HG03354 (cell line): Measurements from ENCODE around the gene LIFR.
A peak's percentile ranks its signal among the peaks of the same experiment; 100 is the strongest.

Source experiments
- ATAC-seq: cut with Tn5 transposase; IDR thresholded peaks from one replicate; pipeline ENCODE4 v1.9.1; 2021; ENCODE audit warnings: mild to moderate bottlenecking; ENCODE audit not compliant: unreplicated experiment, poor library complexity, severe bottlenecking

Gene LIFR

GRCh38 chr5:38554403-38554802 lies 2.0 kb downstream of the LIFR start:
- ATAC-seq, result no peak

GRCh38 chr5:38553001-38553521 lies 3.4 kb downstream of the LIFR start:
- ATAC-seq, result no peak

GRCh38 chr5:38551030-38552017 lies 5.1 kb downstream of the LIFR start:
- ATAC-seq, result peak; percentile 68

- ATAC-seq, result no peak
These were observed 8.2 kb downstream of the LIFR start for GRCh38 chr5:38548064-38548759.

GRCh38 chr5:38547257-38547656 lies 9.2 kb downstream of the LIFR start:
- ATAC-seq, result no peak

- no peak for ATAC-seq
These were observed 9.7 kb downstream of the LIFR start for GRCh38 chr5:38546691-38547146.

- no peak for ATAC-seq
These were observed 12.6 kb downstream of the LIFR start for GRCh38 chr5:38543886-38544285.

- no peak for ATAC-seq
These were observed 13.4 kb downstream of the LIFR start for GRCh38 chr5:38543074-38543473.

- no peak for ATAC-seq
These were observed 15.2 kb downstream of the LIFR start for GRCh38 chr5:38541174-38541725.

GRCh38 chr5:38540314-38540713 lies 16.1 kb downstream of the LIFR start:
- ATAC-seq, result no peak

GRCh38 chr5:38538161-38538560 lies 18.3 kb downstream of the LIFR start:
- no peak for ATAC-seq

- no peak for ATAC-seq
These were observed 18.9 kb downstream of the LIFR start for GRCh38 chr5:38537505-38537904.

- no peak for ATAC-seq
These were observed 19.5 kb downstream of the LIFR start for GRCh38 chr5:38536968-38537367.

- ATAC-seq, result no peak
These were observed 20.6 kb downstream of the LIFR start for GRCh38 chr5:38535845-38536244.

- ATAC-seq, result no peak
These were observed 21.1 kb downstream of the LIFR start for GRCh38 chr5:38535248-38535750.

- ATAC-seq, result no peak
These were observed 22.3 kb downstream of the LIFR start for GRCh38 chr5:38534156-38534453.

GRCh38 chr5:38533286-38534155 lies 22.9 kb downstream of the LIFR start:
- ATAC-seq, result no peak

- no peak for ATAC-seq
These were observed 24.2 kb downstream of the LIFR start for GRCh38 chr5:38532165-38532669.

- no peak for ATAC-seq
These were observed 24.9 kb downstream of the LIFR start for GRCh38 chr5:38531518-38531917.
